HepG2 (cell line): ENCODE data around the gene PAXIP1. TPM values are rescaled to one million over a fixed set of nuclear protein-coding genes. Genes with fewer than 3 reads are reported as not detected.

ENCODE experiments used
- ATAC-seq: fragments of 200-7000 bp; cut with Tn5 transposase; 3 replicates; pipeline ENCODE4 v1.9.1; 2020; ENCODE audit warnings: mild to moderate bottlenecking, moderate library complexity
- BruUV-seq: library from RNA; stranded (reverse); fragments of 400-500 nt; replicated peaks from 2 replicates; lab custom pipeline; 2021; lab: Mats Ljungman, UMichigan
- CTCF ChIA-PET: fragments of 300-600 bp; formaldehyde crosslinking; extraction: SDS; loops from one replicate; lab custom pipeline; 2021; ENCODE audit warnings: low total read pairs, inconsistent platforms, low intra/inter-chr PET ratio; lab: Yijun Ruan, JAX
- POLR2A ChIA-PET: fragments of 350-600 bp; sonication (Branson Sonifier 250); formaldehyde crosslinking; loops from one replicate; lab custom pipeline; 2020; ENCODE audit warnings: antibody characterized with exemption, inconsistent platforms; lab: Yijun Ruan, JAX
- DNase-seq: peaks from one replicate; pipeline ENCODE4 v3.0.0-alpha.2; 2015; ENCODE audit warnings: low spot score
- FAIRE-seq: peaks from 3 replicates; lab custom pipeline; 2011; peaks lifted over from hg19 to GRCh38; lab: Jason Lieb, UNC
- H2AFZ ChIP-seq: one replicate; pipeline ENCODE4 v1.6.1; 2011; ENCODE audit warnings: low read length, inconsistent platforms
- H3K27ac ChIP-seq: fragments of 300-600 bp; 3 replicates; pipeline ENCODE4 v1.8.0; 2011; ENCODE audit warnings: mixed run types, mild to moderate bottlenecking, mixed read lengths, low read length, inconsistent platforms; ENCODE audit not compliant: insufficient read depth; ENCODE audit errors: extremely low read length
- H3K27me3 ChIP-seq, 2 experiments: fragments of 200-600 bp in 1 of 2; 2 replicates in 1 of 2; 3 replicates in 1 of 2; pipeline versions ENCODE4 v1.6.0 to v1.8.0; 2011; ENCODE audit warnings: low read length in 2 of 2, mild to moderate bottlenecking in 2 of 2, moderate library complexity in 2 of 2, inconsistent platforms in 1 of 2; ENCODE audit not compliant: insufficient read depth in 2 of 2, control insufficient read depth in 1 of 2
- H3K36me3 ChIP-seq, 2 experiments: fragments of 200-600 bp in 1 of 2; replicated peaks in 1 of 2; 2 replicates in 1 of 2; 3 replicates in 1 of 2; pipeline versions ENCODE4 v1.5.1 to v1.8.0; 2011; ENCODE audit warnings: low read length in 2 of 2, inconsistent platforms in 1 of 2; ENCODE audit not compliant: insufficient read depth in 2 of 2, control insufficient read depth in 1 of 2
- H3K4me1 ChIP-seq: 2 replicates; pipeline ENCODE4 v1.5.1; 2012; ENCODE audit warnings: low read length, inconsistent platforms; ENCODE audit not compliant: insufficient read depth
- H3K4me2 ChIP-seq: 2 replicates; pipeline ENCODE4 v1.6.0; 2011; ENCODE audit warnings: low read depth, low read length, inconsistent platforms
- H3K4me3 ChIP-seq, 3 experiments: fragments of 200-600 bp in 1 of 3; sonication (generic), shearing (Covaris generic) in 1 of 3; replicated peaks in 1 of 3; 2 replicates each; pipeline ENCODE4 v1.5.1; 2011 to 2016; ENCODE audit warnings: low read length in 3 of 3, inconsistent platforms in 2 of 3, low read depth in 2 of 3, mild to moderate bottlenecking in 2 of 3, control low read depth in 1 of 3, mixed read lengths in 1 of 3; ENCODE audit not compliant: insufficient read depth in 1 of 3
- H3K79me2 ChIP-seq: one replicate; pipeline ENCODE4 v1.6.1; 2011; ENCODE audit warnings: low read length, inconsistent platforms; ENCODE audit not compliant: insufficient read depth
- H3K9ac ChIP-seq: 2 replicates; pipeline ENCODE4 v1.6.0; 2011; ENCODE audit warnings: mild to moderate bottlenecking, low read depth, low read length, inconsistent platforms; ENCODE audit not compliant: insufficient read depth
- H3K9me3 ChIP-seq: 2 replicates; pipeline ENCODE4 v1.5.1; 2012; ENCODE audit warnings: mild to moderate bottlenecking, low read length
- H4K20me1 ChIP-seq: 2 replicates; pipeline ENCODE4 v1.6.0; 2011; ENCODE audit warnings: inconsistent platforms, mild to moderate bottlenecking, low read length, moderate library complexity; ENCODE audit not compliant: insufficient read depth
- ATAD3A ChIP-seq: sonication (generic); formaldehyde crosslinking; IDR thresholded peaks from 2 replicates; pipeline ENCODE4 v1.4.0; 2020; ENCODE audit warnings: missing genetic modification reagents
- CEBPB ChIP-seq: IDR thresholded peaks from 2 replicates; pipeline ENCODE4 v1.6.1; 2011; ENCODE audit warnings: low read depth, low read length, improper control_type of control experiment, borderline replicate concordance
- DR1 ChIP-seq: sonication (generic); formaldehyde crosslinking; IDR thresholded peaks from 2 replicates; pipeline ENCODE4 v1.8.0; 2021; ENCODE audit warnings: mild to moderate bottlenecking, missing genetic modification reagents, inconsistent platforms
- NFE2 ChIP-seq: sonication (generic); formaldehyde crosslinking; IDR thresholded peaks from 2 replicates; pipeline ENCODE4 v1.4.0; 2020; ENCODE audit warnings: missing genetic modification reagents
- PLRG1 ChIP-seq: fragments of 450-650 bp; conservative IDR thresholded peaks from 2 replicates; pipeline ENCODE4 v1.6.1; 2016
- SMYD3 ChIP-seq: sonication (generic); formaldehyde crosslinking; IDR thresholded peaks from 2 replicates; pipeline ENCODE4 v1.8.1; 2023; ENCODE audit warnings: mild to moderate bottlenecking, missing genetic modification reagents
- SOX6 ChIP-seq, 2 experiments: fragments of 450-650 bp in 1 of 2; sonication (generic) in 1 of 2; formaldehyde crosslinking in 1 of 2; IDR thresholded peaks; 2 replicates each; pipeline versions ENCODE4 v1.4.0 to v1.6.1; 2017 to 2020; ENCODE audit warnings: antibody characterized with exemption in 1 of 2, mild to moderate bottlenecking in 1 of 2, missing genetic modification reagents in 1 of 2
- XBP1 ChIP-seq: sonication (generic); formaldehyde crosslinking; IDR thresholded peaks from 2 replicates; pipeline ENCODE4 v1.5.0; 2020; ENCODE audit warnings: missing genetic modification reagents
- ZNF136 ChIP-seq: sonication (generic); formaldehyde crosslinking; IDR thresholded peaks from 2 replicates; pipeline ENCODE4 v1.8.1; 2022; ENCODE audit warnings: low read depth, mild to moderate bottlenecking, moderate library complexity, missing genetic modification reagents
- ZNF232 ChIP-seq: sonication (generic); formaldehyde crosslinking; IDR thresholded peaks from 2 replicates; pipeline ENCODE4 v1.4.0; 2020; ENCODE audit warnings: missing genetic modification reagents, borderline replicate concordance
- ZNF776 ChIP-seq: sonication (generic); formaldehyde crosslinking; IDR thresholded peaks from 2 replicates; pipeline ENCODE4 v1.4.0; 2020; ENCODE audit warnings: mild to moderate bottlenecking, missing genetic modification reagents
- WGBS: methylation state at CpG from one replicate; pipeline ENCODE4 v1.1.6; 2017; ENCODE audit warnings: low lambda C conversion rate; 5-methylcytosine and 5-hydroxymethylcytosine counted together
- in situ Hi-C: cut with HindIII; loops from 2 replicates; pipeline ENCODE4 v1.10.0; 2017; ENCODE audit warnings: low pct_unique_long_range_greater_than_20kb; ENCODE audit not compliant: extremely low pct_ligation_motif_present
- intact Hi-C: fragments of 100-400 bp; cut with micrococcal nuclease; formaldehyde crosslinking; loops from one replicate; pipeline ENCODE4 v1.10.0; 2022; ENCODE audit not compliant: unreplicated experiment
- polyA plus RNA-seq, 8 experiments: library from polyadenylated mRNA; depleted of rRNA in 3 of 8; stranded (reverse) in 7 of 8; unstranded in 1 of 8; fragments of >200 nt; fragmentation: Illumina TruSeq in 4 of 8; extraction: Trizol in 4 of 8; gene quantifications; 2 replicates each; pipeline versions ENCODE4 v1.2.1 to v1.2.3, GENCODE V29; 2011 to 2016; ENCODE audit warnings: low read depth in 4 of 8, missing spikeins in 1 of 8, mixed read lengths in 1 of 8; ENCODE audit not compliant: insufficient read depth in 1 of 8
- total RNA-seq, 5 experiments: library from RNA; depleted of rRNA; stranded (reverse); fragments of >200 nt; fragmentation: Illumina TruSeq; extraction: Trizol; gene quantifications; 2 replicates each; pipeline ENCODE4 v1.2.3, GENCODE V29; 2016; ENCODE audit warnings: low read depth in 1 of 5
- TF ChIP-seq, protein P1 (sequence below): sonication (generic); formaldehyde crosslinking; IDR thresholded peaks from 2 replicates; pipeline ENCODE4 v1.4.0; 2020; ENCODE audit warnings: missing genetic modification reagents

The PAXIP1 gene
- total and polyA plus RNA-seq, 2 of the 13 experiments (the other 11 are each of a cell fraction or from before 2014, with no cell fraction given), result 11.6 to 16.2 TPM

DNA sequence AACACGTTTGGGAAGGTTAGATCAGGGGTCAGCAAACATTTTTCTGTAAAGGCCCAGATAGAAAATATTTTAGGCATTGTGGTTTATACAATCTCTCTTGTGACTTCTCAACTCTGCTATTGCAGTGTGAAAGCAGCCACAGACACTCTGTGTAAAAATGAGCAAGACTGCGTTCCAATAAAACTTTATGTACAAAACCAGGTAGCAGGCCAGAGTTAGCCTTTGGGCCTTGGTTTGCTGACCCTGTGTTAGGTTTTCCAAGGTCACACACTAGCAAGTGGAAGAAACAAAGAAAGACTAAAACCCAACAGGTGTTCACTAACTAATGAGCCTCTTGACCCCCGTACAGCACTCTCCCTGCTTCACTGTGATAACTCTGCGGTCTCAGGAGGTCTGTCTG is 14.9 kb upstream of the PAXIP1 start (continued):
- TF ChIP-seq CEBPB, result no peak

GRCh38 chr7:155011086-155011485 is 8.2 kb upstream of the PAXIP1 start:
- TF ChIP-seq PLRG1, result no peak
- TF ChIP-seq XBP1 (CRISPR knock-in tag), result no peak
- TF ChIP-seq ZNF232 (CRISPR knock-in tag), result no peak
- no peak for TF ChIP-seq NFE2 (CRISPR knock-in tag)
- TF ChIP-seq DR1 (CRISPR knock-in tag), result no peak
- TF ChIP-seq ZNF136, result no peak
- no peak for TF ChIP-seq ATAD3A (CRISPR knock-in tag)
- no peak for TF ChIP-seq ZNF776 (CRISPR knock-in tag)
- TF ChIP-seq, protein P1, sequence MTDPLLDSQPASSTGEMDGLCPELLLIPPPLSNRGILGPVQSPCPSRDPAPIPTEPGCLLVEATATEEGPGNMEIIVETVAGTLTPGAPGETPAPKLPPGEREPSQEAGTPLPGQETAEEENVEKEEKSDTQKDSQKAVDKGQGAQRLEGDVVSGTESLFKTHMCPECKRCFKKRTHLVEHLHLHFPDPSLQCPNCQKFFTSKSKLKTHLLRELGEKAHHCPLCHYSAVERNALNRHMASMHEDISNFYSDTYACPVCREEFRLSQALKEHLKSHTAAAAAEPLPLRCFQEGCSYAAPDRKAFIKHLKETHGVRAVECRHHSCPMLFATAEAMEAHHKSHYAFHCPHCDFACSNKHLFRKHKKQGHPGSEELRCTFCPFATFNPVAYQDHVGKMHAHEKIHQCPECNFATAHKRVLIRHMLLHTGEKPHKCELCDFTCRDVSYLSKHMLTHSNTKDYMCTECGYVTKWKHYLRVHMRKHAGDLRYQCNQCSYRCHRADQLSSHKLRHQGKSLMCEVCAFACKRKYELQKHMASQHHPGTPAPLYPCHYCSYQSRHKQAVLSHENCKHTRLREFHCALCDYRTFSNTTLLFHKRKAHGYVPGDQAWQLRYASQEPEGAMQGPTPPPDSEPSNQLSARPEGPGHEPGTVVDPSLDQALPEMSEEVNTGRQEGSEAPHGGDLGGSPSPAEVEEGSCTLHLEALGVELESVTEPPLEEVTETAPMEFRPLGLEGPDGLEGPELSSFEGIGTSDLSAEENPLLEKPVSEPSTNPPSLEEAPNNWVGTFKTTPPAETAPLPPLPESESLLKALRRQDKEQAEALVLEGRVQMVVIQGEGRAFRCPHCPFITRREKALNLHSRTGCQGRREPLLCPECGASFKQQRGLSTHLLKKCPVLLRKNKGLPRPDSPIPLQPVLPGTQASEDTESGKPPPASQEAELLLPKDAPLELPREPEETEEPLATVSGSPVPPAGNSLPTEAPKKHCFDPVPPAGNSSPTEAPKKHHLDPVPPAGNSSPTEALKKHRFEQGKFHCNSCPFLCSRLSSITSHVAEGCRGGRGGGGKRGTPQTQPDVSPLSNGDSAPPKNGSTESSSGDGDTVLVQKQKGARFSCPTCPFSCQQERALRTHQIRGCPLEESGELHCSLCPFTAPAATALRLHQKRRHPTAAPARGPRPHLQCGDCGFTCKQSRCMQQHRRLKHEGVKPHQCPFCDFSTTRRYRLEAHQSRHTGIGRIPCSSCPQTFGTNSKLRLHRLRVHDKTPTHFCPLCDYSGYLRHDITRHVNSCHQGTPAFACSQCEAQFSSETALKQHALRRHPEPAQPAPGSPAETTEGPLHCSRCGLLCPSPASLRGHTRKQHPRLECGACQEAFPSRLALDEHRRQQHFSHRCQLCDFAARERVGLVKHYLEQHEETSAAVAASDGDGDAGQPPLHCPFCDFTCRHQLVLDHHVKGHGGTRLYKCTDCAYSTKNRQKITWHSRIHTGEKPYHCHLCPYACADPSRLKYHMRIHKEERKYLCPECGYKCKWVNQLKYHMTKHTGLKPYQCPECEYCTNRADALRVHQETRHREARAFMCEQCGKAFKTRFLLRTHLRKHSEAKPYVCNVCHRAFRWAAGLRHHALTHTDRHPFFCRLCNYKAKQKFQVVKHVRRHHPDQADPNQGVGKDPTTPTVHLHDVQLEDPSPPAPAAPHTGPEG (CRISPR knock-in tag), result no peak
- TF ChIP-seq SMYD3, result no peak
- no peak for TF ChIP-seq SOX6 (IDR thresholded peaks at IDR 0.05)
- TF ChIP-seq SOX6 (CRISPR knock-in tag; IDR thresholded peaks at IDR 0.05), result no peak
- TF ChIP-seq, all 625 proteins: peak for 0
- no peaks in the 10 kb centered on the region for H3K9me3 ChIP-seq
- no peaks in the 10 kb centered on the region for H4K20me1 ChIP-seq
- no peaks in the 10 kb centered on the region for H3K79me2 ChIP-seq
- no peak overlapping the region for H2AFZ ChIP-seq
- peaks cover 0 to 3% of the 10 kb centered on the region in 2 experiments; a peak in 1 of 5 replicates for H3K27me3 ChIP-seq
- ATAC-seq (no peak), DNase-seq (no peak), FAIRE-seq (no peak)
- POLR2A ChIA-PET, result no interaction called here
- H3K36me3 ChIP-seq, result no peaks in the 10 kb centered on the region; a peak in 1 of 5 replicates
- H3K27ac ChIP-seq, result no peak overlapping the region
- WGBS, result 86% methylated on average over 4 of the region's 4 CpGs
- BruUV-seq, result no TSS peak
- in situ Hi-C loops, result no loop called here
- no peak overlapping the region for H3K4me2 ChIP-seq
- CTCF ChIA-PET, result no interaction called here
- no peak overlapping the region for H3K4me3 ChIP-seq
- intact Hi-C loops, result no loop called here
- H3K4me1 ChIP-seq, result no peaks in the 10 kb centered on the region
- no peak overlapping the region for H3K9ac ChIP-seq
